Chondrocyte (in vitro differentiated cells): ENCODE data around the gene GLRA3. TPM values are rescaled to one million over a fixed set of nuclear protein-coding genes. Genes with fewer than 3 reads are reported as not detected.

ENCODE experiments used
- DNase-seq: peaks from one replicate; pipeline ENCODE4 v3.0.0; 2021; ENCODE audit warnings: mixed read lengths, low spot score
- H3K27ac Mint-ChIP-seq: one replicate; pipeline ENCODE4 v1.8.0; 2021; ENCODE audit warnings: mild to moderate bottlenecking, moderate library complexity, mixed read lengths; ENCODE audit not compliant: unreplicated experiment
- H3K27me3 Mint-ChIP-seq: 2 replicates; pipeline ENCODE4 v1.8.0; 2021; ENCODE audit warnings: low read depth, mixed read lengths
- H3K36me3 Mint-ChIP-seq: 2 replicates; pipeline ENCODE4 v1.8.0; 2021; ENCODE audit warnings: low read depth, mixed read lengths
- H3K4me1 Mint-ChIP-seq: 2 replicates; pipeline ENCODE4 v1.8.0; 2021; ENCODE audit warnings: low read depth, mild to moderate bottlenecking, mixed read lengths
- H3K4me3 Mint-ChIP-seq: one replicate; pipeline ENCODE4 v1.8.0; 2021; ENCODE audit warnings: mild to moderate bottlenecking, moderate library complexity, mixed read lengths; ENCODE audit not compliant: unreplicated experiment
- H3K9me3 Mint-ChIP-seq: 2 replicates; pipeline ENCODE4 v1.8.0; 2021; ENCODE audit warnings: low read depth, mixed read lengths
- total RNA-seq: library from RNA; stranded (reverse); gene quantifications from 3 replicates; pipeline ENCODE4 v1.2.1, GENCODE V29; 2021
- TF ChIP-seq, protein P1 (sequence below): fragments of 200-600 bp; sonication (generic); IDR thresholded peaks from 2 replicates; pipeline ENCODE4 v1.5.0; 2021; ENCODE audit warnings: antibody characterized with exemption, mild to moderate bottlenecking, moderate library complexity

Gene GLRA3
- total RNA-seq, 1 donor from 2014 or later: not detected

DNA sequence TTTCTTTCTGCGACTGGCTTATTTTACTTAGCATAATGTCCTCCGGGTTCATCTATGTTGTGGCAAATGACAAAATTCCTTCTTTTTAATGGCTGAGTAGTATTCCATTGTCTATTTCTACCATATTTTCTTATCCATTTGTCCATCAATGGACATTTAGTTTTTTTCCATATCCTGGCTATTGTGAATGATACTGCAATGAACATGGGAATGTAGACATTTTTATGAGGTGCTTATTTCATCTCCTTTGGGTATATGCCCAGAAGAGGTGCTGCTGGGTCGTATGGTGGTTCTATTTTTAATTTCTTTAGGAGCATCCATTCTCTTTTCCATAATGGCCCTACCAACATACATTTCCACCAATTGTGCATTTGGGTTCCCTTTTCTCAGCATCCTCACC lies 230.2 kb downstream of the GLRA3 start:
- Mint-ChIP-seq H3K36me3 (no peaks in the 10 kb centered on the region), H3K27me3 (peaks cover 5% of the 10 kb centered on the region), H3K4me1 (no peaks in the 10 kb centered on the region), H3K4me3 (no peak overlapping the region), H3K9me3 (no peaks in the 10 kb centered on the region), H3K27ac (no peak overlapping the region)
- TF ChIP-seq, protein P1, sequence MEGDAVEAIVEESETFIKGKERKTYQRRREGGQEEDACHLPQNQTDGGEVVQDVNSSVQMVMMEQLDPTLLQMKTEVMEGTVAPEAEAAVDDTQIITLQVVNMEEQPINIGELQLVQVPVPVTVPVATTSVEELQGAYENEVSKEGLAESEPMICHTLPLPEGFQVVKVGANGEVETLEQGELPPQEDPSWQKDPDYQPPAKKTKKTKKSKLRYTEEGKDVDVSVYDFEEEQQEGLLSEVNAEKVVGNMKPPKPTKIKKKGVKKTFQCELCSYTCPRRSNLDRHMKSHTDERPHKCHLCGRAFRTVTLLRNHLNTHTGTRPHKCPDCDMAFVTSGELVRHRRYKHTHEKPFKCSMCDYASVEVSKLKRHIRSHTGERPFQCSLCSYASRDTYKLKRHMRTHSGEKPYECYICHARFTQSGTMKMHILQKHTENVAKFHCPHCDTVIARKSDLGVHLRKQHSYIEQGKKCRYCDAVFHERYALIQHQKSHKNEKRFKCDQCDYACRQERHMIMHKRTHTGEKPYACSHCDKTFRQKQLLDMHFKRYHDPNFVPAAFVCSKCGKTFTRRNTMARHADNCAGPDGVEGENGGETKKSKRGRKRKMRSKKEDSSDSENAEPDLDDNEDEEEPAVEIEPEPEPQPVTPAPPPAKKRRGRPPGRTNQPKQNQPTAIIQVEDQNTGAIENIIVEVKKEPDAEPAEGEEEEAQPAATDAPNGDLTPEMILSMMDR: no peak
- DNase-seq: no peak

DNA sequence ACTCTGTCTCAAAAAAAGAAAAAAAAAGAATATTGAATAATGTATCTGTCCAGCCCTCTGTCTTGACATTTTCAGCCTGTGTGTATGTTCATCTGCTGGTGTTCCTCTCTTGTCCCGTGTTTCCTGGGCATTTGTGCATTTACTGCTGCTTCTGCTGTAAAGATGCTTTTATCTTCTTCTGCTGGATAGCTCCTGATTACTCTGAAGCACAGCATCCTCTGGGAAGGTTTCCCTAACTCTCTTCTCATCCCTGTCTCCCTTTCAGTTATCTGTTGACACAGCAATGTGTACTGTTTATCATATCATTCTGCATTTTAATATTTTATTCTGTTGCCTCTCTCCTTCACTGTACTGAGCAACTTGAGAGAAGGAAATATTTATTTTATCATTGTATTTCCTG lies 232.5 kb downstream of the GLRA3 start:
- H3K36me3 Mint-ChIP-seq: no peaks in the 10 kb centered on the region
- peaks cover 3% of the 10 kb centered on the region for H3K4me1 Mint-ChIP-seq
- H3K27me3 Mint-ChIP-seq: peaks cover 5% of the 10 kb centered on the region
- no peak overlapping the region for H3K27ac Mint-ChIP-seq
- no peaks in the 10 kb centered on the region for H3K9me3 Mint-ChIP-seq
- DNase-seq: no peak
- TF ChIP-seq, protein P1: no peak
- no peak overlapping the region for H3K4me3 Mint-ChIP-seq

DNA sequence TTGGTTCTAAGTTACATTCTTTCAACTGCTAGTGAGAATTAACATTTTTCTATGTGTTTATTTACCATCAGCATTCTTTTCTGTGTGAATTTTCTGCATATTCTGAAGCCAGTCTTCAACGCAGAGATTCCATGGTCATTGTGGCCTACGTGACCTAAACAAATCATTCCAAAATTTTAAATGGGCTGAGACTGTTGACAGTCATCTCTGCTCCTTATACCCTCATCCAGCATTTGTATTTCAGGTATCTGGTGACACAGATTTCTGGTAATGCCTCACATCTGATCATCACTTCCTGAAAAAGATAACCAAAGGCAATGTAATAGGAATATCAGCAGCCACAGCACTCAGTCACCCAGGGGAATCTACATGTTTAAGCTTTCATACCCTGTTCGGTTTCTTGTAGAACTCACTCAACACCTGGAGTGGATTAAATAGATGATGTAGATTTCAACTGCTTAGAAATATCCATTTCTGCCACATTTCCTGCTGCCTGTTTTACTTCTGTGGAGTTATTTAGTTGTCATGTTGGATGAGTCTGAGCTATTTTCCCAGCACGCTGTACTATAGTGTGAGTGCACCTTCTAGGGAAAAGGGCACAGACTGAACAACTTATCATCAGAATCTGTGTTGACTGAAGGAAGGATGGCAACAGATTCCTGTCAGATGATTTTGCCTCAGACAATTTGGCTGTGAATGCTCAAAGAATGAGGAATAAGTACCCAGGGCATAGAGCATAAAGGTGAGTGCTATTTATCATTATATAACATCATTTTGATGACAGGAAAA lies 233.7 kb downstream of the GLRA3 start:
- no peak for DNase-seq
- Mint-ChIP-seq H3K9me3 (no peaks in the 10 kb centered on the region), H3K4me3 (no peak overlapping the region), H3K27me3 (peaks cover 3% of the 10 kb centered on the region), H3K27ac (no peak overlapping the region), H3K4me1 (peaks cover 3% of the 10 kb centered on the region), H3K36me3 (no peaks in the 10 kb centered on the region)
- TF ChIP-seq, protein P1: no peak

DNA sequence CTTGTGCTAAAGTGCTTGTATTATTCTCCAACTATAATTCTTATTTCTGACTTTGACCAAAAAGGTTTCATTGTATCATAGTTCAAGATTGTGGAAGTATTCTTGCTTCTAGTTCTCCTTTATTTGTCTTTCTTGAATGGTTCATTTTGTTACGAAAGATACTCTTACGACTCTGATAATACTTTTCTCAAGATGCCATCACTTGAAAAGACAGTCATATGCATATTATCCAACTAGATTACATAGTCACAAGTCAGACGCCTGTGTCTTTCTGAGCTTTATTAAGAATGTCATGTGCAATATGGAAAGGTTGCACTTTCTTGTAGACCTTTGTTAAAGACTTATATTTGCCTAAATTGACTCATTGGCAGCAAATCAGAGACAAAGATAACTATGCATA lies 235.3 kb downstream of the GLRA3 start:
- Mint-ChIP-seq H3K27me3 (peaks cover 4% of the 10 kb centered on the region), H3K4me3 (no peak overlapping the region), H3K36me3 (no peaks in the 10 kb centered on the region), H3K27ac (no peak overlapping the region), H3K9me3 (no peaks in the 10 kb centered on the region), H3K4me1 (peaks cover 3% of the 10 kb centered on the region)
- TF ChIP-seq, protein P1: no peak
- DNase-seq: no peak

DNA sequence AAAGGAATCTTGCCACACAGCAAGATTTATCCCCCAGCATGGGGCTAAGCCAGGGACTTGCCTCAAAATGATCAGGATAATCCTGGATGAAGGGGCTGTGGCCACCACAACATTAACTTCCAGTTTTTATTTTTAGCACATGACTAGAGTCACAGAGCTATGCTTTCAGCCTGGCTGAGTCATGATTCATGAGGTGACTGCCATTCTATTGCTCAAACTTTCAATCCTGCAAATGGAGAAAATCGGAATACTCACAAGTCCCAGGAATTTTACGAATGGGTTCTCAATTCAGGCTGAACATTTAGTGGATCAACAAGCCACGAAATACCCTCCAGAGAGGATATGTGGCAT lies 236.1 kb downstream of the GLRA3 start:
- H3K27me3 Mint-ChIP-seq: peaks cover 7% of the 10 kb centered on the region
- H3K36me3 Mint-ChIP-seq: no peaks in the 10 kb centered on the region
- H3K4me3 Mint-ChIP-seq: no peak overlapping the region
- H3K27ac Mint-ChIP-seq: no peak overlapping the region
- TF ChIP-seq, protein P1: no peak
- no peak for DNase-seq
- H3K4me1 Mint-ChIP-seq: peaks cover 3% of the 10 kb centered on the region
- no peaks in the 10 kb centered on the region for H3K9me3 Mint-ChIP-seq
